ENCODE results near the gene DSCAML1.

The DSCAML1 gene

DNA sequence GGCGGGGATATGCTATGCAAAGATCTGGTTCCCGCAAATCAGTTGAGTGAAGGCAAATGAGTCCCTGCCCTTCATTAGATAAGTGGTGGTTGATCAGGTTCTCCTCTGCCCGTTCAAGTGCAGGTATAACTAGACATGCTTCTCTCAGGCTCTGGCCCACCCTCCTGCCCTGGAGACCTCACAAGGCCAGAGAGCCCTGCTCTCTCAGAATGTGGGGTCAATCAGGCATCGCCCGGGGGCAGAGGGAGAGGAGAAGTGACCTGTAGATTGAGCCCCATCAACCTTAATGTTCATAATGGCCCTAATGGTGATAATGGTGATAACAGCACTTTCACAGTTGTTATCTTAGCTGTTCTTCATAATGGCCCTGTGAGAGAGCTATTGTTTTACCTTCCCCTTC lies 224.3 kb downstream of the DSCAML1 start:
- DNase-seq: no peak

DNA sequence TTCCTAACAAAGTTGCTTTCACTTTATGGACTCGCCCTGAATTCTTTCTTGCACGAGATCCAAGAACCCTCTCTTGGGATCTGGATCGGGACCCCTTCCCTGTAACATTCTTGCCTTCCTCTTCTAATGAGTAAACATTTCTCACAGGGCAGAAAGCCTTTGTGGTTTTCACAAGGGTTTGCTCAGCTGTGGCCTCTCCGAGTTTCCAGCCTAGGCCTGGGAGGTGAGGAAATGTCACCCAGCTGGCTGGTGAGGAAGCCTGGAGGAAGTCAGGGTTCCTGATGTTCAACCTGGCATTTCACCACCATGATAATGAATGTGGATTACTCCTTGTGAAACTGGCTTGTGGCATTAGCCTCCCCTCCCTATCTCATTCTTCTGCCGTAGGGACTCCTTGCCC lies 224.9 kb downstream of the DSCAML1 start:
- DNase-seq: no peak

DNA sequence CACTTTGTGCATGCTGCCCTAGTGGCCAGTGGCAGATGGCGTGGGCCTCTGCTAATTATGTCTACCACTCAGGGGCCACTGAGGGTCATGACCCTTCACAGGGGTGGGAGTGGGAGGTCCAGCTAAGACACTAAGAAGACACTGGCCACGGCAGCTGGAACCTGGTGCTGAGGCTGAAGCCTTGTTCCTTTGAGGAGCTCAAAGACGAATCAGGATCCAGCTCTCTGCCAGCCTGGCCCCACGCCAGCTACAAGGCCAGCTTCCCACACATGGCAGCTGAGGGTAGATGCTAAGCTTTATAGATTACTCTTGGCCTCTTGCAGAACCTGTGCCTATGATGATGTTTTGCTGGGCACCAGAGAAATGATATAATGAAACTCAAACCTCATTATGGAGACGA lies 226.3 kb downstream of the DSCAML1 start:
- peak in 1 of 2 experiments; percentile 16 for DNase-seq

DNA sequence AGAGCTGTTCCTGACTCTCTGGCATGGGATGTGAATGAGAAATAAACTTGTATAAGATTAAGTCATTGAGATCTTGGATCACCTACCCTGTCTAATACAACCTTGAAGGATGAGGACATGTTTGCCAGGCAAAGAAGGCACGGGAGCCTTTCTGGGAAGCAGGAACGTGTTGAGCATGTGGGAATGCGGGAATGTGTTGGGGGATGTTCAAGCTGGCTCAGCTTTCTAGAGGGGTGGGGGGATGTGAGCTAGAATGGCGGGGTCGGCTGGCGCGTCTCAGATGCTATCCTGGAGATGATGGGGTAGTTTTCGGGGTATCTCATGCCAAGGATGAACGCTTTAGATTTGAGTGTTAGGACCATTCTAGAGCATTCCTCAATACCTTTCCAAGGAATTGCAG lies 227.1 kb downstream of the DSCAML1 start:
- no peak for DNase-seq

DNA sequence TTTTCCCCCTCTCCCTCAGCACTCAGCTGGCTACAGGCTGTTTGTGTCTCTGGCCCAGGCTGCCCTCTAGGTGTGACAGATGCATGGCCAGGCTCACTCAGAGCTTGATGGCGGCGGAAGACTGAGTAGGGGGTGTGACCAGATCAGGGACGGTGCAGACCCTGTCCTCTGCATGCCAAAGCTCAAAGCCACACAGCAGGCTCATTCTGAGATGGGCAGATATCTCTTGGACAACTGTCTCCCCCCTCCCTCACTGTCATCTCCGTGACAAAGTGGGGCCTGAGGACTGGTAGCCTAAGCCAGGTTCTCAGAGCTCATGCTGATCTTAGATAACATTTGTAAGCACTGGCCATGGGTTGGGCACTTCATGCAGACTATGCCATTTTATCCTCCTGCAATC lies 231.3 kb downstream of the DSCAML1 start:
- DNase-seq: no peak

DNA sequence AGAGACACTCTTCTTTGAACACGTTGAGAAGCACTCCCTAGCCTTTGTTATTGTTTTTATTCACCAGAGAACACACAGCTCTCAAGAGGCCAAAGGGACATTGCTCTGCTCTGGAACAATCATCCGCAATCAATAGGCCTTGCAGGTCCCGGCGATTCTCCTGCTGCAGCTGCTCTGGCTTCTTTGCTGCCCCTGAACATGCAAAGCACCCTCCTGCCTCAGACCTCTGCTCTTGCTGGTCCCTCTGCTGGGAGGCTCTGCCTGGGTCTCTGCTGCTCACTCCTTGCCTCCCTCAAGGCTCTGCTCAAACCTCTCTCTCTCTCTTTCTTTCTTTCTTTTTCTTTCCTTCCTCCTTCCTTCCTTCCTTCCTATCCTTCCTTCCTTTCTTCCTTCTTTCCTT lies 232.7 kb downstream of the DSCAML1 start:
- no peak for DNase-seq

DNA sequence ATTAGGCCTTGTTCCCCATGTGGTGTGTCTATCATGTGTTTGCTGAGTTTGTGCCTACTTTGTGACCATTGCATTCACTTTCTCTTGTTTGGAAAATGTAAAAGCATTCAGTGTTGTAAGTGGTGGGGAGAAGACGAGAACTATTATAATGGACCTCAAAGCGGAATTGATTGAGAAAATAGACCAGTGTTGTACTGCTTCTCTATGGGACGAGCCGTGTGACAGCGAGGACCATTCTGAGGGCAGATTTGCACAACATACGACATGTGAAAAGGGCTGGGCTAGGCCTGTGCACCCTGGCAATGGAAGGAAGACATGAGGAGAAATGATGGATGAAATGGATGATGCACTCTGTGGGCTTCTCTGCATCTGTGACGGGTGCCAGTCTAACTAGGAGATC lies 233.5 kb downstream of the DSCAML1 start:
- DNase-seq: no peak

DNA sequence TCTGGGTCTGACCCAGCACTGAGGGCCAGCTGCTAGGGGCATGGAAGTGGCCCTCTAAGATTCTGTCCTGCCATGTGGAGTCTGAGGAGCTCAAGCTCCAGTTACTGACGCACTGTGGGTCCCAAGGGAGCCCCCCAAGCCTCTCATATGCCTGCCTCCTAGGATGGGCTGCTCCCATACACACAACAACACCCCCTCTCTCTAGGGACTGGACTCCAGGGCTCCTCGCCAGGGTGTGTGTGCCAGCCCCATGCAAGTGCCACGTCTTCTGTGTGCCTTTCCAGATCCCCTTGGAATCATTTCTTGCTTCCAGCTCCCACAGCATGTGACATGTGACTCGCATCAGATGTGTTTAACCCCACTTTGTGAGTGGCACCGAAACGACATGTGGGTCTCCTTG lies 234.9 kb downstream of the DSCAML1 start:
- no peak for DNase-seq

DNA sequence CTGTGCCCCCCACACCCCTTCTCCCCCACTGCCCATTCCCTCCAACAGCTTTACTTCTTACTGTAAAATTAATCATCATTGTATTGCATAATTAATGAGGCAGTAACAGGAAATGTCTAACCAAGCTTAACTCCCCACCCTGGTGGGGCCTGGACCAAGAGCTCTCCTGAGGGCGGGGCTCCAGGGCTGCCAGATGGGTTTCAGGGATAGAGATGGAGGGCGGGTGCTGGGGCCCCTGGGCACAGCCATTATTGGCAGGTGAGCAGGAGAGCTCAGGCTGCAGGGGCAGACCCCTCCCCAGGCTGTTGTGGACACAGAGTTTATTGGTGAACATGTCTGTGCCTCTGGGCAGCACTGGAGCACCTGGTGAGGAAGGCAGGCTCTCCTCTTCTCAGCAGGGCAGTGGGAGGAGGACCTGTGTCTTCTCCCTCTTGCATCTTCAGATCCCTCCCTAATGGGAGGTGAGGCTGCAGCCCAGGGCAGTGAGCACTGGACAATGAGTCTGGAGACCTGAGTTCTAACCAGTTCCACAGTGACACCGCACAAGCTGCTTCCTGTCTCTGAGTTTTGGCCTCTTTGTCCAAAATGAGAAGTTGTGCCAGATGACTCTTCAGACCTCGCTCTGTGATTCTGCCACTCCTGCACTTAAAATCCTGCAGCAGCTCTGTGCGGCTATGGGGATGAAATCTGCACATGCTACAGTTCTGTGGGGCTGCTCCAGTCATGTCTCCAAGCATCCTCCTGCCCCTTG lies 236.1 kb downstream of the DSCAML1 start:
- DNase-seq: no peak

DNA sequence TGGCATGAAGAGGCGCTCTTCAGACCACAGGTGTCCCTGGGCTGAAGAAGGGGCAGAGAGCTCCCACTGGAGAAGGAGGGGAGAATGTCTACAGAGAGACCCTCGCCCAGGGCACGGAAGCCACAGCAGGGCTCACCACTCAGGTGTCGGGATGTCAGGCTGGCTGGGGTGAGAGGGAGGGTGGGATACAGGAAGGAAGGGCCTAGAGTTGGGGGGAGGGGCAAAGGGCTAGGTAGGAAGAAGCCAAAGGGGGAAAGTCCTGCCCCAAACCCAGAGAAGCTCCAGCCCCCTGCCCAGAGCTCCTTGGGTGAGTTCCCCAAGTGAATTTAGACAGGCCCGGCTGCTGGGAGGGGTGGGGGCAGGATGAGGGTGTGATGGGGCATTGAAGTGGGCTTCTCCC lies 237.3 kb downstream of the DSCAML1 start:
- DNase-seq: no peak

DNA sequence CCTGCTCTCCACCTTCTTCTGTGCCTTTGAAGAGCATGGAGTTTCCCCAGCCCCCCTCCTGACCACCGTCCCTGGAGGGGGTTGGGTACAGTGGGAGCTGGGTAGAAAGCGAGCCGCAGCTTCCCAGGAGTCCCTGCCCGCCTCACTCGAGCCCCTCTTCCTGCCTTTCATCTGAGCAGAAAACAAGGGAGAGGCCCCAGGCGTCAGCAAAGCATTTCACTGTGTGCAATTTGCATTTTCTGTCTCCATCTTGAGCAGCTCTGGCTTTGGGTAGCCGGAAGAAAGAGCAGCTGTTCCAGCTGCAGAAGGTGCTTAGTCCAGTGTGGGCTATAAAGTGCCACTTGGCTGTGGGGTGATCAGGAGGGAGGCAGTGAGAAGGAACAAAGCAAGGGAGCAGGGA lies 239.7 kb downstream of the DSCAML1 start:
- no peak for DNase-seq

DNA sequence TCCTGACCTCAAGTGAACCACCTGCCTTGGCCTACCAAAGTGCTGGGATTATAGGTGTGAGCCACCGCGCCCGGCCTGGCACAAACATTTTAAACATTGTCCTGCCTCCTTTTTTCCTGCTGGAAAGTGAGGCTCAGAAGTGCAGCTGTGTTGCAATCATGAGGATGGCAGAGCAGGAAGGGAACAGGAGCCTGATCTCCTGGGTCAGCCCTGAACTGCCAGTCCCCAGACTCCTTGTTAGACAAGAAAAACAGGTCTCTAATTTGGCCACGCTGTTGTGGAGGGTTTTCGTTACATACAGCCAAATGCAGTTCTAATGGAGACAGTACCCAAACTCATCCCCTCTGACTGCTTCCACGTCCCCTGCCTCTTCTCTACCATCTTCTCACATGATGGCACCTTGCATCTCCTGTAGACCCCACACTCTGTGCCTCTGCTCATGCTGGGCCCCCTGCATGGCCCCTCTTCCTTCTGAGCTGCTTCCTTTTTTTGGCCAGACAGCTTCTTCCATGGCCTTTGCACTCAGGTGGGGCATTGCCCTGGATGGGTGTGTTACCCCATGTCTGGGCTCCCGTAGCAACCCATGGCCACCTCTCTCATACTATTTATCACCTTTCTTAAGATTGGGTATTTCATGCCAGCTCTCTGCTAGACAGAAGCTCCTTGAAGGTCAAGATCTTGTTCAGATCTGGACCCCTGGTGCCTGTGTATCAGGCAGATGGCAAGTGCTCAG lies 242.2 kb downstream of the DSCAML1 start:
- no peak for DNase-seq

DNA sequence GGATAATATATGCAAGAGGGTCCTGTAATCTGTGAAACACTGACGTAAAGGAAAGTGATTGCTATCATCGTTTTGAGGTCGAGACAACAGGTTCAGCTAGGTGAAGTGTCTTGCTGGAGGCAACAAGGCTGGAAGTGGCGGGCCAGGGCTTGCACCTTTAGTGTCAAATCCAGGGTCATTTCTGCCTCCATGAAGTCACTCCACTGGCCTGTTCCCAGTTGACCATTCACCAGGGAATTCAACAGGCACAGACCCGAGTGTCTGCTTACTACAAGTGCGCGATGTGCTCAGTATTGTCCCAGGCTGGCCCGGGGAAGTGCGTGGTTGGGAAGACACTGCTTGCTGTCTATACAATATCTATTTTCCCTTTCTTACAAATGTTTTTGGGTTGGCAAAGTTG lies 244.4 kb downstream of the DSCAML1 start:
- DNase-seq: no peak

DNA sequence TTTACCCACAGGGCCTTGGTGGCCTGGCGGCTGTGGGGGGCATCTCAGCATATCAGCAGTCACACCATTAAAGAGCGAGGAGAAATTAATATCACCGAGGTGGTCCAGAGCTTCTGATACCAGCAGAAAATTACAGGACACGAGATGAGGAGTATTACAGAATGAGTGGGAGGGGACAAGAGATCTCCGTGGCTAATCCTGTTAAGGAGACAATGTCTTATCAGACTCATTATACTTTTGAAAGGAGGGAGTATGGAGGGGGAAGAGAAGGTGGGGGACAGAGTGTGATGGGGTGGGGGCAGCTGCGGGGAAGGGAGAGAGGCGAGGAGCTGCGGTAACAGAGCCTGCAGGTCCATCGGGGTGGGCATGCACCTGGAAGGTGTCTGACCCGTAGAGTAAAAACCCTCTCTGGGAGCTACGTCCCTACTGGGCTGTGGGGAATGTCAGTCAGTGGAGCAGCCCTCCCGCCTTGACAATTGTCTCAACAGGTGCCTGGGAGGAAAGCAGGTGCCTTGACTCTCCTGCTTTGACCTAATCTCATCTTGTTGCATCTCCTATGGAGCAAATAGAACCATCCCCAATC lies 245.2 kb downstream of the DSCAML1 start:
- no peak for DNase-seq

DNA sequence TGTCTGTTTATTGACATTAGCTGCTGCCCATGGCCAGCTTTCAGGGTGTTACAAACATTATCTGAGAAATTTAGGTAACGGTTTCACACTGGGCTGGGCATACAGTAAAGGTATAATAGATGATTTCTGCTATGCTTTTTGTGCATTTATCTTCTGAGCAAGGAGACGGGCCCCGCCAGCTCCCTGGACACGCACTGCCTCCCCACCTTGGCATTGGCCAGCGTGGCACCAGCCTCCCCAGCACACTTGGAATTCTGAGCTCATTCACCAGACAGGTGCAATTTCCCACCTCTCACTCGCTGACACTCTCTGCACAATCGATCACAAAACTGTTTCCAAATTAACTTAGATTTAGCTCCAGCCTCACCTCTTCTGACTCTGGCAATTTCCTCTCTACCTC lies 246.6 kb downstream of the DSCAML1 start:
- no peak for DNase-seq

DNA sequence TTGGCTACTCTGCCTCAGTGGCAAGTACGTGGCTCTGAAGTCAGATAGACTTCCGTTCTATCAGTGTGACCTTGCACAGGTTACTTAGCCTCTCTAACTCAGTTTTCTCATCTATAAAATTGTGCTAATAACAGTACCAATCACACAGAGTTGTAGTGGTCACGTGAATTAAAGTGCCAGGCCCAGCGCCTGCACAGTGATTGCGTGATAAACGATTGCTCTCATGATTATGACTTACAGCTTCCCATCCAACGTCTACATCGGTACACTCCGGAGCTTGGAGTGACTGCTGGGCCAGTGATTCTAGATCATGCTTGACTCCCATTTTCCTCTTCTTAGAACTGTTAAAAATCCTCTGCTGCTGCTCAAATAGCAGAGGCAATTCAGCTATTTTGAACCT lies 247.6 kb downstream of the DSCAML1 start:
- DNase-seq: no peak

DNA sequence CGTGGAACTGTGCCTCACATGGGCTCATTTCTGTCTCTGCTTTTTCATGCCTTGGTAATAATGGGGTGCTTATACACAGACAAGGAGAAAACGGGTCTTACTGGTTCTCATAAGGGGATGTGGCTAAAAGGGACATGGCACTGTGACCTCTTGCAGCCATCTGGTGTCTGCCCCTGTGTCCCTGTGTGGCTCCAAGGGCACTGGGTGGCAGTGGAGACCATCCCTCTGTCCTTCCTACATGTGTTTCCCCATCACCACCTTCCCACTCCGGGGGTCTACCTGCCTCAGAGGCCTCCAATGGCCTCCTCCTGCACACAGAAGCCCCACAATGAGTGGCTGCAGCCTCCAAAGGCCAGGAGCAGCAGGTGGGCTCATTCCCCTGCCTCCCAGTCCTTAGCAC lies 248.1 kb downstream of the DSCAML1 start:
- no peak for DNase-seq

DNA sequence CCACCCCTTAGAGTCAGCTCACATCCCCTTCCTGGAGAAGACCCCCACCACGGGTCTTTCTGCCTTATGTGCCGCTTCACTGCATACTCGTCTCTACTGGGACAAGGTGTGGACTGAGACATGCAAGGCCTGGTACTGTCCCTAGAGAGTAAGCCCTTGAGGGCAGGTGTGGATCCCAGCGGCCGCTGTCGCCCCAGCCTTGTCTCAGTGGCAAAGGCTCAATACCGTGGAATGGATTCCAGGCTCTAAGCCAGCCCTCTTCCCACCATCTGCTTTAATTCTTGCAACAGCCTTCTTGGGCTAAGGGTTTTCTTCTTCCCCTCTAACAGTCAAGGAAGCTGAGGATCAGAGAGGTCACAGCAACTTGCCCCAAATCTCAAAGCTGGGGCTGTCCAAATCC lies 249.1 kb downstream of the DSCAML1 start:
- DNase-seq: no peak

DNA sequence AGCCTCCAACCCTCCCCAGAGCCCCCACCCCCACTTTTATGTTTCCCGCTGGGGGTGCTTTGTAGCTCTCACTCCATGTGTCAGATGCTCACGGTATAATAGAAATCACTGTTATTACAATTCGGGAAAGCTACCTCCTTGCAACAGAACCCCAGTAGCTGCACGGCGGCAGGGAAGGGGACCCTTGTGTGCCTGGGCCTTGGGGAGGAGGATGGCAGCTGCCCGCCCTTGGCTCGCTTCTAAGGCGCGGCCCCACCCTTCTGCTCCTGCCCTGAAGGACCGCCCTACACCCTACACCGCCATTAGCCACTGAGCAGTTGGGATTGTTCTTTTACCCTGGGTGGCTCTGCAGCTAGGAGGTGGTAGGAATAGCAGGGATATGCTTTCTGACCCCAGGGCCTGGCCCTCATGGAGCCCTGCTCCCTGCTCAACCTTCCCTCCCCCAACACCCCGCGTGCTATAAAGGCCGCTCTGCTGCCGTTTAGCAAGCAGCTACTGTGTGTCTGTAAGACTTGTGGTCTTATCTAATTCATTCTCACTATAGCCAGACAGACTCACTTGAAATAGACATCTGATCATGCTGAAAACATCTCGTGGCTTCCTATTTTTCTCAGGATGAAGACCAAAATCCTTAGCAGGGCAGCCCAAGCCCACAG lies 249.7 kb downstream of the DSCAML1 start:
- no peak for DNase-seq

DNA sequence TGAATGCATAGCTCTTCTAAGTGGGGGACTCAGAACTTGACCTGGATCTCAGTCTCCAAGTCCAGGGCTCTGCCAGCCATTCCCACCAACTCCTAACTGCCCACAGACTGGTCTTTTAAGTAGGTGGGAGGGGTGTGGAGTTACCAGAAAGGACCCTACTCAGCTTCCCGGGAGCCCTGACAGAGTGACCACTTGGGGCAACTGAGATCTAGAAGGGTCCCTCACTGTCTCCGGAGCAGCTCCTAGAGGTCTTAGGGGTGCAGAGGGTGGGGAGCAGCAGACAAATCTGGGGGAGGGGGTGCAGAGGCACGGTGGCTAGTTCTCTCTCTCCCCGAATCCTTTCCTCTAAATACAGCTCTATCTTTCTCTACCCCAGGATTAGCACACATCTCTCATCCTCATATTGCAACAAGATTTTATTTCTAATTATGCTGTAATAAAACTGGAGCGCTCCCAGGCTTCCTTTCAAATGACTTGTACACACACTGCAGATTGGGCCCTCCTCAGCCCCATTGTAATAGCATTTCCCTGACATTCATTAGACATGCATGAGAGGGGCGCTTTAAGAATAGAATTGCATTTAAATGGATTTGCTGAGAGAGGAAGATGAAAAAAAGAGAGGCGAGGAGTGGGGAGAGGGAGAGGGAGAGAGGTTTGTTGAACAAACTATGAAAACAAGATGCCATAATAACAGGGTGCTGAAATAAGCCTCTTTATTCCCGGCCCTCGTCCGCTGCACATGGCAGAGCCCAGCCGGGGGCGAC lies 250.4 kb downstream of the DSCAML1 start:
- no peak for DNase-seq

DNA sequence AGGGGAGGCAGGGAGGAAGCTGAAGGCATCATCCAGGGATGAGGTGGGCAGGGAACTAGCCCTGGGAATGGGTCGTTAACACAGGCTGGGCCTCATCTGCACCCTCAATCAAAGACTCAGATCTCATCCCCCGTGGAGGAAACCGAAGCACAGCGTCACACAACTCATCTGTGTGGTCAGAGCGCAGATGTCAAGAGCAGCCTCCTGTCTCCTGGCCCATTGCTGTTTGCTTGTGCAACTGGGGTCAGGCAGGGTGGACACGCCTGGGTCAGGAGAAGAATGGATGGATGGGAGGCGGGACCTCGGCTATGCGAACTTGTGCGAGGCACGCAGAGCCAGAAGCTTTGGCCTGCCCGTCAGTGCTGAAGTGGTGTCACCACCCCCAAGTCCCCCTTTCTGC lies 251.3 kb downstream of the DSCAML1 start:
- no peak for DNase-seq

DNA sequence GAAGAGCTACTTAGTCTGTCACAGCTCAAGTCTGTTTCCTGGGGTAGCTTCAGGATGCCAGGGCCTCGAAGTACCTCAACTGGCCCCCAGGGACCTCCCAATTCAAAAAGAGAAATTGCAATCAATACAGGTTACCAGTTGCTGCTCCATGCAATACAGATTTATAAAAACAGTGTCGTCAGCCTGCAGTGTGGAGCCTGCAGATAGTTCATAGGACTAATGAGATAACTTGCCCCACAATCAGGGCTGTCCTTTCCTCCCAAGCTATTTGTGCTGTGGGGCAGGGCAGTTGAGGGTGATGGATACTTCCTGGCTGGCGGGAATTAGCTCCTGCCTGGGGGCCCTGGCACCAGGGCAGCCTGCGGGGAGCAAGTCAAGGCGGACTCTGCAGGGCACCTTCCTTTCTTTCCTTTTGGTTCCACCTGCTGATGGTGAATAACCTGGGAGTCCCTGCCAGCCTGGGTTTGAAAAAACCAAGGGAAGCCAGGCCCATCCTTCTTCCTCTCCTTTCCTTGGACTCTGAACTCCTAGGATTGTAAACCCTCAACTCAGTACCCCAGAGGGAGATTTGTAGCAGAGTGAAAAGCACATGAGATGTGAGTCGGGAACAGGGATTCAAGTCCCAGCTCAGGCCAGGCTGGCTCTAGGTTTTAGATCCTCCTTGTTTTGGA lies 252.8 kb downstream of the DSCAML1 start:
- no peak for DNase-seq
